Tibial nerve (tissue), 3 donors: ENCODE data around the gene TNFSF15.

Source experiments
- CTCF ChIP-seq, 5 experiments: fragments of 200-600 bp in 3 of 5; fragments of 450-650 bp in 2 of 5; sonication (generic) in 3 of 5; IDR thresholded peaks; one replicate each; pipeline ENCODE4 v1.5.1; 2016 to 2019; ENCODE audit warnings: antibody characterized with exemption in 5 of 5, mild to moderate bottlenecking in 3 of 5, moderate library complexity in 2 of 5
- POLR2A ChIP-seq, 2 donors: fragments of 450-650 bp; IDR thresholded peaks; one replicate each; pipeline ENCODE4 v1.6.1; 2017; ENCODE audit warnings: antibody characterized with exemption in 2 of 2, mild to moderate bottlenecking in 2 of 2, moderate library complexity in 2 of 2

- TF ChIP-seq CTCF (IDR thresholded peaks at IDR 0.05) = no peak
- TF ChIP-seq POLR2A (IDR thresholded peaks at IDR 0.05) = no peak
These were observed 34.0 kb downstream of the TNFSF15 start for GRCh38 chr9:114771889-114772288.
